Activated CD8-positive, alpha-beta memory T cell treated with anti-CD3 and anti-CD28 coated beads for 24 hours (primary cell): ENCODE measurements around the gene LIPC.

ENCODE experiments used
- DNase-seq: peaks from one replicate; pipeline ENCODE4 v3.0.0-alpha.2; 2020

The LIPC gene

GRCh38 chr15:58545307-58546065, 113.7 kb downstream of the LIPC start:
- peak; percentile 65 for DNase-seq

GRCh38 chr15:58546066-58546591, 114.3 kb downstream of the LIPC start:
- DNase-seq, result peak; percentile 54

- DNase-seq, result no peak
Measured at GRCh38 chr15:58546635-58547627, 115.1 kb downstream of the LIPC start.

GRCh38 chr15:58547628-58548307, 116.0 kb downstream of the LIPC start:
- no peak for DNase-seq

GRCh38 chr15:58548308-58549012, 116.7 kb downstream of the LIPC start:
- DNase-seq, result peak; percentile 45

GRCh38 chr15:58549013-58549784, 117.4 kb downstream of the LIPC start:
- DNase-seq, result no peak

GRCh38 chr15:58549785-58550074, 117.9 kb downstream of the LIPC start:
- DNase-seq, result no peak

- no peak for DNase-seq
Measured at GRCh38 chr15:58551084-58551763, 119.4 kb downstream of the LIPC start.

- no peak for DNase-seq
Measured at GRCh38 chr15:58551764-58552504, 120.1 kb downstream of the LIPC start.

GRCh38 chr15:58552505-58553364, 120.9 kb downstream of the LIPC start:
- DNase-seq, result no peak

GRCh38 chr15:58553365-58553918, 121.7 kb downstream of the LIPC start:
- DNase-seq, result no peak

- peak; percentile 37 for DNase-seq
Measured at GRCh38 chr15:58554758-58555157, 123.0 kb downstream of the LIPC start.

- DNase-seq, result peak; percentile 32
Measured at GRCh38 chr15:58555162-58556027, 123.6 kb downstream of the LIPC start.

GRCh38 chr15:58556028-58556361, 124.2 kb downstream of the LIPC start:
- no peak for DNase-seq

GRCh38 chr15:58556541-58556940, 124.8 kb downstream of the LIPC start:
- no peak for DNase-seq

GRCh38 chr15:58558777-58559176, 127.0 kb downstream of the LIPC start:
- DNase-seq, result no peak

- no peak for DNase-seq
Measured at GRCh38 chr15:58559904-58560588, 128.3 kb downstream of the LIPC start.
